Progenitor cell of endocrine pancreas (in vitro differentiated cells): Measurements from ENCODE around the gene DPF3. TPM values are rescaled to one million over a fixed set of nuclear protein-coding genes. Genes with fewer than 3 reads are reported as not detected.

Experiments used
- DNase-seq: peaks from one replicate; pipeline ENCODE4 v3.0.0; 2021; ENCODE audit warnings: low spot score; ENCODE audit not compliant: unreplicated experiment
- H3K27ac Mint-ChIP-seq: 2 replicates; pipeline ENCODE4 v1.8.0; 2021; ENCODE audit warnings: mild to moderate bottlenecking, moderate library complexity, mixed read lengths
- H3K27me3 Mint-ChIP-seq: 2 replicates; pipeline ENCODE4 v1.8.0; 2021; ENCODE audit warnings: mixed read lengths
- H3K36me3 Mint-ChIP-seq: 2 replicates; pipeline ENCODE4 v1.8.0; 2022; ENCODE audit warnings: mixed read lengths; ENCODE audit not compliant: insufficient read depth
- H3K4me1 Mint-ChIP-seq: 2 replicates; pipeline ENCODE4 v1.8.0; 2021; ENCODE audit warnings: low read depth, mixed read lengths
- H3K4me3 Mint-ChIP-seq: 2 replicates; pipeline ENCODE4 v1.8.0; 2021; ENCODE audit warnings: low read depth, mild to moderate bottlenecking, moderate library complexity, mixed read lengths
- H3K9me3 Mint-ChIP-seq: 2 replicates; pipeline ENCODE4 v1.8.0; 2021; ENCODE audit warnings: low read depth, mixed read lengths
- total RNA-seq: library from RNA; stranded (reverse); gene quantifications from 2 replicates; pipeline ENCODE4 v1.2.1, GENCODE V29; 2021
- TF ChIP-seq, protein P1 (sequence below): fragments of 200-600 bp; sonication (generic); IDR thresholded peaks from one replicate; pipeline ENCODE4 v1.5.0; 2021; ENCODE audit warnings: antibody characterized with exemption, mild to moderate bottlenecking; ENCODE audit not compliant: unreplicated experiment

DPF3 gene
- total RNA-seq, 1 donor from 2014 or later, result 2.2 TPM

DNA sequence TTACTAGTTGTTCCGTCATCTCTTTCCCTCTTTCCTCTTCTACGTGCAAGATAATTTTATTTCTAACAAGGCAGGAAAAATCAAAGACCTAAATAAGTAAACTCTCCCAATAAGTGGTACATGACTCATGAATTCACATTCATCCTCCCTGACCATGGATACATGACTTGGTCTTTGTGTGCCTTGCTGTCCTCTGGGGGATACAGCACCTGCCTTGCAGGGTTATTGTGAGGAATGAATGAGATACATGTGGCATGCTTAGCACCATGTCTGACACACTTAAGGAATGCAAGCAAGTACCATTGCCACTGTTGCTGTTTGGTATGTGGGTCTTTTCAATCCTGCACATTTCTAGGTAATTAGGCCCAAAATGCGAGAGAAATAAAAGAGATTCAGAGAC is 208.4 kb downstream of the DPF3 start:
- H3K27me3 Mint-ChIP-seq, result peaks cover 22% of the 10 kb centered on the region
- H3K4me3 Mint-ChIP-seq, result no peak overlapping the region
- no peaks in the 10 kb centered on the region for H3K36me3 Mint-ChIP-seq
- no peak for DNase-seq
- no peak overlapping the region for H3K27ac Mint-ChIP-seq
- TF ChIP-seq, protein P1, sequence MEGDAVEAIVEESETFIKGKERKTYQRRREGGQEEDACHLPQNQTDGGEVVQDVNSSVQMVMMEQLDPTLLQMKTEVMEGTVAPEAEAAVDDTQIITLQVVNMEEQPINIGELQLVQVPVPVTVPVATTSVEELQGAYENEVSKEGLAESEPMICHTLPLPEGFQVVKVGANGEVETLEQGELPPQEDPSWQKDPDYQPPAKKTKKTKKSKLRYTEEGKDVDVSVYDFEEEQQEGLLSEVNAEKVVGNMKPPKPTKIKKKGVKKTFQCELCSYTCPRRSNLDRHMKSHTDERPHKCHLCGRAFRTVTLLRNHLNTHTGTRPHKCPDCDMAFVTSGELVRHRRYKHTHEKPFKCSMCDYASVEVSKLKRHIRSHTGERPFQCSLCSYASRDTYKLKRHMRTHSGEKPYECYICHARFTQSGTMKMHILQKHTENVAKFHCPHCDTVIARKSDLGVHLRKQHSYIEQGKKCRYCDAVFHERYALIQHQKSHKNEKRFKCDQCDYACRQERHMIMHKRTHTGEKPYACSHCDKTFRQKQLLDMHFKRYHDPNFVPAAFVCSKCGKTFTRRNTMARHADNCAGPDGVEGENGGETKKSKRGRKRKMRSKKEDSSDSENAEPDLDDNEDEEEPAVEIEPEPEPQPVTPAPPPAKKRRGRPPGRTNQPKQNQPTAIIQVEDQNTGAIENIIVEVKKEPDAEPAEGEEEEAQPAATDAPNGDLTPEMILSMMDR, result no peak
- H3K9me3 Mint-ChIP-seq, result peaks cover 4% of the 10 kb centered on the region
- no peaks in the 10 kb centered on the region for H3K4me1 Mint-ChIP-seq

DNA sequence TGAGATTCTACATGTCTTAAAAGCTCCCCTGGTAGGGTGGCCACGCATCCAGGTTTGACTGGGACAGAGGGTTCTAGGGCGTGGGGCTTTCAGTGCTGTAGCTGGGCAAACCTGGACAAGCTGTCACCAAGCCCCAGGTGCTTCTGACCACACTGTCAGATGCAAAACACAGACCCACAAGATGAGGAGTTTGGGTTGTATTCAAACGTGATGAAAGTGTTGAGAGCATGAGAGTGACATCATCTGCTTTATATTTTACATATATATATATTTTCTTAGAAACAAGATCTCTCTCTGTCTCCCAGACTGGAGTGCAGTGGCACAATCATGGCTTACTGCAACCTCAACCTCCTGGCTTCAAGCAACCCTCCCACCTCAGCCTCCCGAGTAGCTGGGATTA is 210.1 kb downstream of the DPF3 start:
- no peak overlapping the region for H3K4me3 Mint-ChIP-seq
- H3K4me1 Mint-ChIP-seq, result no peaks in the 10 kb centered on the region
- no peak for DNase-seq
- H3K27me3 Mint-ChIP-seq, result peaks cover 24% of the 10 kb centered on the region
- peaks cover 4% of the 10 kb centered on the region for H3K9me3 Mint-ChIP-seq
- TF ChIP-seq, protein P1, result no peak
- no peak overlapping the region for H3K27ac Mint-ChIP-seq
- H3K36me3 Mint-ChIP-seq, result no peaks in the 10 kb centered on the region

DNA sequence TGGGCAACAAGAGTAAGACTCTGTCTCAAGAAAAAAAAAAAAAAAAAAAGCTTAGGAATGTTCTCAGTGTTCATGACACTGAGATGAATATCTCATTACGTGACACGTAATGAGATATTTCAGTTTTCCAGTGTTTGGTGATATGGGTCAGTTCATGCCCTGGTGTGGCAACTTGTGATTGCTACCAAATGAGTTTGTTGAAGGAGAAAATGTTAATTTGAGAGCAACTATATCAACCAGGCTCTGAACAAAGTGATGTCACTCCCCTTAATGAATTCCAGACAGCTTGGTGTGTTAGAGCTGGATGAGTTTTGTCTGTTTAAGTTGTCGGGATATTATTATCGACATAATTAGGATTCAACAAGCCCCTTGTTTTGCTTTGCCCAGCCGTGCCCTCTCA is 211.7 kb downstream of the DPF3 start:
- Mint-ChIP-seq H3K36me3 (no peaks in the 10 kb centered on the region), H3K27ac (no peak overlapping the region), H3K4me3 (no peak overlapping the region), H3K27me3 (peaks cover 19% of the 10 kb centered on the region), H3K4me1 (no peaks in the 10 kb centered on the region), H3K9me3 (peaks cover 4% of the 10 kb centered on the region)
- TF ChIP-seq, protein P1, result no peak
- no peak for DNase-seq

DNA sequence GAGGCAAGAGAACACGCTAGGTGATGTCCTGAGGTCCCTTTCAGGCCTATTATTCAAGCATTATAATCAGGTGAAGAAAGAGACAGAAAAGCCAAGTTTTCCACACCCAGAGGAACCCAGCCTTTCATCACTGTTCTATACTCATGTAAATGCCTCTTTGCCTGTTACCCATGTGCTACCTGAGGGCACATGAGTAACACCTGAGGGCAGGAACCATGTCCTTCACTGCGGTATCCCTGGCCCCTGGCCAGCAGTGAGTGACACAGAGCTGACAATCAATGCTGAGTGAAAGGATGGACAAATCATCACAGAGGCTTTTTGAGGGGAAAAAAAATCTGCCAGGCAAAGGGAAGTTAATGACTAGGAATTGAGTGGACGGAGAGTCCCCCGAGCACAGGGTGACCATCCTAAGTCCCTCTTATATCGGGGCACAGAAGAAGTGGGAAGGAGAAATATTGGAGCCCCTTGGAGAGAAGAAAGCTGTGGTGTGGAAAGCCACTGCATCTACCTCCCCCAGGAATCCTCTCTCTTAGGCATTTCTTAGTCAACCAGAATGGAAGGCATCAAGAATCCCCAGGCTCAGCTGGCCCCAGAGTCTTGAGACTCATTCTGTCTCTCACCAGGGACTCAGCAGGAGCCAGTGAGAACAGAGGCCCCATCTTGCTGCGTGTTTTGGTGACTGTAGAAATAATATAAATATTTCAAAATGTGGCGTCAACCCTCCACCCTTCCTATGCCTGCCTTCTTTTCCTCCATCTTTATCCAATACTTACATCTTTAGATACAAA is 212.9 kb downstream of the DPF3 start:
- TF ChIP-seq, protein P1, result no peak
- no peak overlapping the region for H3K27ac Mint-ChIP-seq
- H3K4me1 Mint-ChIP-seq, result no peaks in the 10 kb centered on the region
- H3K36me3 Mint-ChIP-seq, result no peaks in the 10 kb centered on the region
- H3K4me3 Mint-ChIP-seq, result no peak overlapping the region
- peaks cover 19% of the 10 kb centered on the region for H3K27me3 Mint-ChIP-seq
- H3K9me3 Mint-ChIP-seq, result peaks cover 4% of the 10 kb centered on the region
- DNase-seq, result no peak

DNA sequence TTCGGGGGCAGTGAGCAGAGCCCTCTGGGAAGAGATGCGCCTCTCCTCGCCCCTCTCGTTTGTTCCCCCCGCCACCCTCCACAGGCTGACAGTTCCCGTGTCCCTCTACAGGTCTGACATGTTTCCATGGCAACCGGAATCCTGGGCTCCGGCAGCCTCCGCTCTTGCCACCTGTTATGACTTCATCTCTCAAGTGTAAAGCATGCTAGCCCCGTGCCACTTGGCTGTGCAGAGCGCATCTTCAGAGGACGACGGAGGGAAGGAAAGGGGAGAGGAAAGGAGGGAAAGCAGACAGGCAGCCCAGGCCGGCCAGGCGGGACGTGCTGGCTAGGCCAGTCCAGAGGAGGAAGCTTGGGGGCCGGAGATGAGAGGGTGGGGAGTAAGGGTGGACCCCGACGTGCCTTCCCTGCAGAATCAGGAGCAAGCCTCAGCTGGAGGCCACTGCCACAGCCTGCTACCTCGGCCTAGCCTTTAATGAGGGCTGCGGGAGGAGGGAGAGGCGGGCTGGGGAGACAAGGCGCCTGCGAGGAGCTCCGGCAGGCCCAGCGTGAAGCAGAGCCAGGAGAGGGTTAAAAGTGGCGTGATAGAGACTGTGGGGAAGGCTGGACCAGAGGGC is 214.3 kb downstream of the DPF3 start:
- no peak for DNase-seq
- no peak overlapping the region for H3K4me3 Mint-ChIP-seq
- no peaks in the 10 kb centered on the region for H3K36me3 Mint-ChIP-seq
- H3K4me1 Mint-ChIP-seq, result no peaks in the 10 kb centered on the region
- no peak overlapping the region for H3K27ac Mint-ChIP-seq
- TF ChIP-seq, protein P1, result no peak
- H3K9me3 Mint-ChIP-seq, result no peaks in the 10 kb centered on the region
- peaks cover 22% of the 10 kb centered on the region for H3K27me3 Mint-ChIP-seq
